ENCODE measurements around the gene VAV2.
"Not testable (repeated sequence)": the region's sequence is repeated elsewhere in the genome, so short reads cannot be mapped to it uniquely, and the experiment has no call there.

The VAV2 gene

GRCh38 chr9:133761641-133762248, 230.4 kb downstream of the VAV2 start:
- no peak for DNase-seq

DNA sequence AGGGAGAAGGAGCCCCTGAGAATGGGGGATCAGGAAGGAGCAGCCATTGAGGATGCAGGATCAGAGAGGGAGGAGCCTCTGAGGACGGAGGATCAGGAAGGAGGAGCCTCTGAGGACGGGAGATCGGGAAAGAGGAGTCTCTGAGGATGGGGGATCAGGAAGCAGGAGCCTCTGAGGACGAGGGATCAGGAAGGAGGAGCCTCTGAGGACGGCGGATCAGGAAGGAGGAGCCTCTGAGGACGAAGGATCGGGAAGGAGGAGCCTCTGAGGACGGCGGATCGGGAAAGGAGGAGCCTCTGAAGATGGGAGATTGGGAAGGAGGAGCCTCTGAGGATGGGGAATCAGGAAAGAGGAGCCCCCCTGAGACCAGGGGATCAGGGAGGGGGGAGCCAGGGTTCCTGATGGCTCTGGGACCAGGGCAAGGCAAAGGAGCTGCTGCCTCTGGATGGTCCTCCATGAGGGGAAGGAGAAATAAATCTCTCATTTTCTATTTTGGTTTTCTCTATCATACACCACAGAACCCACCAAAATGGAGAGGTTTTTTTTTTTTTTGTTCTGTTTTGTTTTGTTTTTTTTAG, 231.3 kb downstream of the VAV2 start:
- DNase-seq = no peak

GRCh38 chr9:133759946-133760345, 232.2 kb downstream of the VAV2 start:
- no peak for DNase-seq

DNA sequence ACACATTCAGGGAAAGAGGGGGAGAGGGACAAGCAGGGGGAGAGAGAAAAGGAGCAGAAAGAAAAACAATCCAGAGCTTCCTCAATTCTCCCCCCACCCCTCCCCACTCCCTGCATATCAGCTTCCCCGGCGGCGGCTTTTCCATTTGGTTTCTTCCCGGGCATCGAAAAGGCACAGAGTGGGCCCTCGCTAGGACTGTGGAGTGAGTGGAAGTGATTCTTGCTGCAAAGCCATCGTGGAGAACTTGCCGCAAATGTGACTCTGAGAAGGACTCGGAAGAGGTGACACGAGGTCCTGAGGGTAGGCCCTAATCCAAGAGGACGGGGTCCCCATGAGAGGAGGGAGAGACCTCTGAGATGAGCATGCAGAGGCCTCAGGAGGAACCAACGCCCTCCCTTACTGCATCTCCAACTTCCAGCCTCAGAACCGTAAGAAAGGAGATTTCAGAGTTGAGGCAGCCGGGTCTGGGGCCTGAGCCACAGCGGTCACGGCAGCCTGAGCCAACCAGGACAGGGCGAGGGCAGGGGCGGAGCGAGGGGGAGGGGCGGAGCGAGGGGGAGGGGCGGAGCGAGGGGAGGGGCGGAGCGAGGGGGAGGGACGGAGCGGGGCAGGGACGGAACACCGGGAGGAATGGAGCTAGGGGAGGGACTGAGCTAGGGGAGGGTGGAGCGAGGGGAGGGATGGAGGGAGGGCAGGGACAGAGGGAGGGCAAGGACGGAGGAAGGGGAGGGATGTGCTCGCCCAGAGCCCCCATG, 232.8 kb downstream of the VAV2 start:
- DNase-seq = no peak

DNA sequence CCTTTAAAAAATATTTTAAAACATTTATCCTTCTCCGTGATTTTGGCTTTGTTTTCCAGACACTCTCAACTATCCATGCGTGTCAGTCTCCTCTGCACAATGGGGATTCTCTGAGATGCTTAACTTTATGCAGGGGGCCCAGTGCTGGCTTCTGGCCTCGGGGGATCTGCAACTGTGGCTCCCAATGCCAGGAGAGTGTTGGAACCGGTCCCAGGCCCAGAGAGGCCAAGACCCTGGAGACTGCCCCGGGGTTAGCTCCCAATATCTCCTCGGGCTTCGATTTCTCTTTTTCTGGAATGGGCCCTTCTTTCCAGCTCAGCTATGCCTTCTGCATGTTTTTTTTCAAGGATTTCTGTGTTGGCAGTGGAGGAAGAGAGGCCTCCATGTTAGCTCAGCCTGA, 233.9 kb downstream of the VAV2 start:
- no peak for DNase-seq

DNA sequence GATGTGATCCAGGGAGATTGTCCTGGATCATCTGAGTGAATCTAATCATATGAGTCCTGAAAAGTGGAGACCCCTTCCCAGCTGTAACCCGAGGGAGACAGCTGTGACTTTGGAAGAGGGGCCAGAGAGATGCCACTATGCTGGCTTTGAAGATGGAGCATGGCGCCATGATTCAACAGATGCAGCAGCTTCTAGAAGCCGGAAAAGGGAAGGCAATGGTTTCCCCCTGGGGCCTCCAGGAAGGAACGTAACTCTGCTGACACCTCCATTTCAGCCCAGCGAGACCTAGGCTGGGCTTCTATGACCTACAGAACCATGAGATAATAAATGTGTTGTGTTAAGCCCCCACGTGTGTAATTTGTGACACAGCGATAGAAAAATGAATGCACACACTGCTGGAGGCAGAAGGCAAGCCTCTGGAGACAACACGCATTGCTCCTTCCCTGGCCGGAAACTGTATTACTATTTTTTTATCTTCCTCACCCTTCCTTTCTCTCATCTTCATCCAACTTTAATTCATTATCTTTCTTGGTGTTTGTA, 237.4 kb downstream of the VAV2 start:
- no peak for DNase-seq

- DNase-seq = no peak
Measured at GRCh38 chr9:133754187-133754586, 237.9 kb downstream of the VAV2 start.

GRCh38 chr9:133752739-133753446, 239.2 kb downstream of the VAV2 start:
- DNase-seq = no peak

DNA sequence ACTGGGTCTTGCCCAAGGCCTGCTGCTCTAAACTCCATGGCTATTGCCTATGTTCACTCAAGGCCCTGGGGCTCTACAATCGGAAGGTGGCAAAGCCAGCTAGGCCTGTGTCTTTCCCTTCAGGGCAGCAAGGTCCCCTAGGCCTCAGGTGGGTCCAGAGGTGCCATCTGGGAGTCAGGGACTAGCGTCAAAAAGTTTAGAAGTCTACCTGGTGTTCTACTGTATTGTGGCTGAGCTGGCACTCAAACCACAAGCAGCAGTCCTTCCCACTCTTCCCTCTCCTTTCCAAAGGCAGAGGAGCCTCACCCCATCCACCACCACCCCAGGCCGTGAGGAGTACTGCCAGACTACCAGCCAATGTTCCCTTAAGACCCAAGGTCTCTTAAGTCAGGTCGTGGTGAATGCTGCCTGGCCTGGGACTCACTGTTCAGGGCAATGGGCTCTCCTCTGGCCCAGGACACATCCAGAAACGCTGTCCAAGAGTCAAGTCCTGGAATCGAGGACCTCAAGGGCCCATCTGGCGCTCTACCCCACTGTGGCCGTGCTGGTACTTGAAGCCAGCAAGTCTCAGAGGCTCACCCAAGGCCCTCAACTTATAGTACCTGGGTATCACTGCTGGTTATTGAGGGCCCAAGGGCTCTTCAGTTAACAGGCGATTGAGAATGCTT, 241.0 kb downstream of the VAV2 start:
- DNase-seq = no peak

DNA sequence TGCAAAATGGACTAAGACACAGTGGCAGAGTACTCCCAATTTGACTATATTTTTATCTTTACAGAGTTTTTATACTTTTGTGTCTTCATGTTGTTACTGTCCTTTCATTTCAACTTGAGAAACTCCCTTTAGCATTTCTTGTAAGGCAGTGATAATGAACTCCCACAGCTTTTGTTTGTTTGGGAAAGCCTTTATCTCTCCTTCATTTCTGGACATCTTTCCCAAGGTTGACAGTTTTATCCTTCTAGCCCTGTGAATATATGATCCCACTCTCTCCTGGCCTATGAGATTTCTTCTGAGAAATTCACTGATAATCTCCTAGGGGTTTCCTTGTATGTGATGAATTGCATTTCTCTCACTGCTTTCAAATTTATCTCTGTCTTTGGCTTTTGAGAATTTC, 244.8 kb downstream of the VAV2 start:
- DNase-seq = no peak

DNA sequence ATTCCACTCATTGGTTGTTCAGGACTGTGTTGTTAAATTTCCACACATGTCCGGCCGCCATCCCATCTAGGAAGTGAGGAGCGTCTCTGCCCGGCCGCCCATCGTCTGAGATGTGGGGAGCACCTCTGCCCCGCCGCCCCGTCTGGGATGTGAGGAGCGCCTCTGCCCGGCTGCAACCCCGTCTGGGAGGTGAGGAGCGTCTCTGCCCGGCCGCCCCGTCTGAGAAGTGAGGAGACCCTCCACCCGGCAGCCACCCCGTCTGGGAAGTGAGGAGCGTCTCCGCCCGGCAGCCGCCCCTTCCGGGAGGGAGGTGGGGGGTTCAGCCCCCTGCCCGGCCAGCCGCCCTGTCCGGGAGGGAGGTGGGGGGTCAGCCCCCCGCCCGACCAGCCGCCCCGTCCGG, 247.6 kb downstream of the VAV2 start:
- not testable (repeated sequence) for DNase-seq

DNA sequence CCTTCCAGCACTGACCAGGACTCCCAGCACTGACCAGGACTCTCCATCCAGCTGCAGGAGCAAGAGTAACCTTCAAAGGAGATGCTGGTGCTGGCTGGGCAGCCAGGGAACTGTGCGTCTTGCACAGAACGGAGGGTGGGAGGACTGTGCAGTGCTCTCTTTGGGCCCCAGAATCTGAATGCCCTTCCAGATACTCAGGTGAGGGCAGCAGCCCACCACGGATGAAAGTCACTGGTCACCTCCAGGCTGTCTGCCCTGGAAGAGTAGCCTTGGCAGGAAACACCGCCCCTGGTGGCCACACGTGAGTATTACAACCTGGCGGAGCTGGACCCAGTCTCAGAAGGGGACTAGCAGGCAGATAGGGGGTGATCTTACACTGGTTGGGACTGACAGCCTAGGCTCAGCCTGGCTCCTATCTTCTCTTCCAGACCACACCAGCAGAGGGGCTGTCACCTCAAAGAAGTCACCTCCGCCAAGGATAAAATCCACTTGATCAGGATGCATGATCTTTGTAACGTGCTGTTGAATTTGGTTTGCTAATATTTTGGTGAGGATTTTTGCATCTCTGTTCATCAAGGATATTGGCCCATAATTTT, 249.2 kb downstream of the VAV2 start:
- DNase-seq = peak; percentile 38 to 70 (median 53)

DNA sequence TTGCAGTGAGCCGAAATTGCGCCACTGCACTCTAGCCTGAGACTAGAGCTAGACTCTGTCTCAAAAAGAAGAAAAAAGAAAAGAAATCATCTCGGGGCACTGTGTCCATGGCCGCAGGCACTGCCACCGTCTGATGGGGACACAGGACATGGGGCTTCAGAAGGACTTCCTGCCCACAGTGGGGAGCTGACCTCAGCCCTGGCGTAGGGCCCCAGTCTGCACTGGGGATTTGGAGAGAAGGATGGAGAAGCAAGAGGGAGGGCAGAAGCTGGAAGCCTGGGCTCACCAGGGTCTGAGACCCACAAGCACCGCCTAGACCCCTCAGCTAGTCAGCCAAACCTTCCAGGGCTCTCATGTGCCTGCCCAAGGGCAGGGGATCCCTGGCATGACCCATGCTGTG, 249.9 kb downstream of the VAV2 start:
- no peak for DNase-seq

GRCh38 chr9:133741716-133742115, 250.4 kb downstream of the VAV2 start:
- no peak for DNase-seq

DNA sequence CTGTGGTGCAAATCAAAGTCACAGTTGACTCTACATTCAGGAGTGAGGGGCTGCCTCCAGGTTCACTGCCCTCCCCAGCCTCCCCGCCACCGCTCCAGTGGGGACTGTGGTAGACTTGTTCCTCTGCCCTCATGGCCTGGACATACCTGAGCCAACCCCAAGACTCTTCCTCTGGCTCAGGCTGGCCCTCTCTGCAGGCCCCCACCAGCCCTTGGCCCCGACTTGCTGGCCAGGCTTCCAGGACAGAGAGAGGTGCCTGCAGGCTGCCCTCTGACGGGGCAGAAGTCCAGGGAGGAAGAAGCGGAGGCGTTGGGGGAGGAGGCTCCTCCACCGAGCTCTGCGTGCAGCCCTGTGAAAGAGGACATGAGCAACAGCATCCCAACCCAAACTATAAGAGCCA, 251.2 kb downstream of the VAV2 start:
- DNase-seq = no peak

DNA sequence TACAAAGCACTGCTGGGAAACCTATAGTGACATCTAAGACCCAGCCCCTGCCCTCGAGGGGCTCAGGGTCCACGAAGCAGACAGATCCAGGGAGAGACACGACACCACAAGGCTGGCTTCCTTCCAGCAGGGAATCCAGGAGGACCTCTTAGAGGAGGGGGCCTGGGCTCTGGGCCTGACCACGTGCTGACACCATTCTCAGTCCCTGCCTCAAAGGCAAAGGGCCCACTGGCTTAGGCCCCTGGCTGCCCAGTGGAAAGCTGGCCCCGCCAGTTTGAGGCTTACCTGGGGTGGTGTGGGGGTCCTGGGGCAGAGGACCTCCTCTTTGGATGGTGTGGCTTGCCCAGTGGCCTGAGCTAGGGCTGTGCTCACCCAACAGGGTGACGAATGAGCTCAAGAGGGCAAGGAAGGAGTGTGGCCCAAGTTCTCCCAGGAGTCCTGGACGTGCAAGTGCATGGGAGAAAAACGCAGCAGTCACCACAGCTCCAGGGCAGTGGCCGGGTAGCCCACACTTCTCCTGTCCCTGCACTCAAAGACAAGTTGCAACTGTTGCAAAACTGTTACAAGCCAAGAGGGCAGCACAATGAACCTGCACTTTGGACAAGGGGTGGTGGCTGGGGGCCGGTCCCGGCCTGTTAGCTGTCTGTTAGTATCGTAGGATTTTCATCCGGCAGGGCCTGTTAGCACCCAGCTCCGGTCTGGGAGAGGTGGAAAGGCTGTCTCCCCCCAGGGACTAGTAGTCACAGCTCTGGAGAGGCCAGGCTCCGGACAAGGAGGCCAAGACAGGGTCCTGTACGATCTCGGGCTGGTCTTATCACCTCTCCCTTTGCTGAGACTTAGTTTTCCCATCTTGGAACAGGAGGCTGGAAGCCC, 252.5 kb downstream of the VAV2 start:
- DNase-seq = no peak

GRCh38 chr9:133738640-133739225, 253.4 kb downstream of the VAV2 start:
- DNase-seq = no peak

DNA sequence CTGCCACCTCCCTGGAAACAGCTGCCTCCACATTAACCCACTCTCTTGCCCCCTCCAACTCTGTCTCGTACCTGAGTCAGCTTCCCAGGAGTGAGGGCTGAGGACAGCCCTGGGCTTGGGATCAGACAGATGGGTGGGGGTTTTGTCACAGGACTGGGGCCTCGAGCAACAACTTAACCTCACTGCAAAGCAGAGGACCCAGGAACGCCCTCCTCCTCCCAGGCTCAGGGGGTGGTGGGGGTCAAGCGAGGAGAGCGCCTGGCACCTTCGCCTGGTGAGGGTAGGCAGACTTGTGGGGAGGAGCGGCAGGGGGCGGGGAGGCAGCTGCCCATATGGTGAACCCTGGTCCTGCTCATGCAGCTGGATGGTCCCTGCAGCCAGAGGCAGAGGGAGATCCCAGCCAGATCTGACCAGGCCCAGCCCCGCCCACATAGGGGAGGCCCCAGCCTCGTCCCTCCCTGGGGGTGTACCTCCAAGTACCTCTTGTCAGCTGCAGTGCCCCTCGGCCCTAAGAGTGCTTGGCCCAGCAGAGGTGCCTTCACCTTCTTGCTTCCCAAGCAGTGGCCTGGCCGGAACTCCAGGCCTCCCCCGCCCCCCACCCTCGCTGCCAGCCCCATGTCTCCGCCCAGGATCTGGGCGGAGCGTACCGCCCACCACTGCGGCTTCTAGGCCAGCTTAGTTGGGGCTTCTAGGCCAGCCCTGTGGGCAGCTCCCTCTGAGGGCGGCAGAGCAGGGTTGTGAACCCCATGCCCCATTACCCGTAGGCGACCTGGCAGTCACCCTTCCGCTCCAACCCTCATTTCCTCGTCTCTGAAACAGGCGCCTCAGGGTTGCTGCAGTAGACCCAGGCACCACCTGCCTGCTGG, 254.1 kb downstream of the VAV2 start, which contains the start of gene SARDH:
TSS of gene SARDH (minus strand) at position 579 of the 866 bp plus-strand sequence. CDS start 4,179 bp downstream, outside the sequence.
- DNase-seq = peak in 1 of 5 donors; percentile 17

- DNase-seq = no peak
Measured at GRCh38 chr9:133737071-133737773, 254.9 kb downstream of the VAV2 start.
